Testis (tissue), 3 donors: Measurements from ENCODE around the gene TGFBR2. TPM values are rescaled to one million over a fixed set of nuclear protein-coding genes. Genes with fewer than 3 reads are reported as not detected.

Experiments used
- DNase-seq: peaks from one replicate; pipeline ENCODE4 v3.0.0-alpha.2; 2019
- H3K27ac ChIP-seq, 2 donors: fragments of 200-600 bp; sonication (generic); one replicate each; pipeline ENCODE4 v1.5.1; 2019
- H3K27me3 ChIP-seq: fragments of 200-600 bp; sonication (generic); one replicate; pipeline ENCODE4 v1.5.1; 2019
- H3K36me3 ChIP-seq: fragments of 200-600 bp; sonication (generic); one replicate; pipeline ENCODE4 v1.5.1; 2017; ENCODE audit warnings: low read depth; ENCODE audit errors: missing control alignments
- H3K4me1 ChIP-seq: fragments of 200-600 bp; sonication (generic); one replicate; pipeline ENCODE4 v1.5.1; 2019
- H3K4me3 ChIP-seq, 2 donors: fragments of 200-600 bp; sonication (generic); one replicate each; pipeline ENCODE4 v1.5.1; 2017 to 2019
- H3K9me3 ChIP-seq: fragments of 200-600 bp; sonication (generic); one replicate; pipeline ENCODE4 v1.5.1; 2017
- CTCF ChIP-seq, 3 experiments: fragments of 450-650 bp in 2 of 3; fragments of 200-600 bp in 1 of 3; sonication (generic) in 1 of 3; IDR thresholded peaks; one replicate each; pipeline ENCODE4 v1.5.1; 2016 to 2019; ENCODE audit warnings: antibody characterized with exemption in 3 of 3, mild to moderate bottlenecking in 2 of 3, moderate library complexity in 1 of 3
- POLR2A ChIP-seq: fragments of 450-650 bp; IDR thresholded peaks from one replicate; pipeline ENCODE4 v1.6.1; 2017; ENCODE audit warnings: antibody characterized with exemption, mild to moderate bottlenecking, moderate library complexity
- WGBS, 2 donors: methylation state at CpG; one replicate each; pipeline ENCODE4 v1.1.5; 2018; 5-methylcytosine and 5-hydroxymethylcytosine counted together
- intact Hi-C: fragments of 100-400 bp; cut with DNase I; formaldehyde crosslinking; loops from one replicate; pipeline ENCODE4 v1.15.1; 2023; ENCODE audit warnings: low total_unique reads
- polyA plus RNA-seq: library from polyadenylated mRNA; stranded (reverse); fragments of 350-450 nt; fragmentation: Illumina TruSeq; extraction: RNeasy Lipid Tissue Mini Kit (QIAGEN cat#74804); gene quantifications from one replicate; pipeline ENCODE4 v1.2.3, GENCODE V29; 2014; ENCODE audit warnings: low read depth, low replicate concordance; ENCODE audit not compliant: insufficient read depth
- total RNA-seq, 2 donors: library from RNA; depleted of rRNA; stranded (reverse); fragments of >200 nt; gene quantifications; one replicate each; pipeline ENCODE4 v1.2.3, GENCODE V29; 2016

TGFBR2 gene
- total and polyA plus RNA-seq, 3 donors from 2014 or later = 18.7 to 35.3 (median 26.1) TPM

GRCh38 chr3:30691944-30692343 lies 85.5 kb downstream of the TGFBR2 start:
- Histone ChIP-seq H3K4me1 (peaks cover 15% of the 10 kb centered on the region), H3K27me3 (no peaks in the 10 kb centered on the region), H3K4me3 (no peak overlapping the region), H3K36me3 (no peaks in the 10 kb centered on the region), H3K9me3 (no peaks in the 10 kb centered on the region), H3K27ac (no peak overlapping the region)
- intact Hi-C loops = no loop called here
- no peak for DNase-seq
- WGBS, 2 donors = 93 to 100% methylated on average over 1 of the region's 1 CpG
- TF ChIP-seq POLR2A (no peak), CTCF (IDR thresholded peaks at IDR 0.05) (no peak)

GRCh38 chr3:30692498-30693130 lies 86.2 kb downstream of the TGFBR2 start:
- no peaks in the 10 kb centered on the region for H3K36me3 ChIP-seq
- no peak overlapping the region for H3K27ac ChIP-seq
- intact Hi-C loops = no loop called here
- no peak for TF ChIP-seq CTCF (IDR thresholded peaks at IDR 0.05)
- TF ChIP-seq POLR2A = no peak
- H3K4me3 ChIP-seq = no peak overlapping the region
- no peak for DNase-seq
- no peaks in the 10 kb centered on the region for H3K27me3 ChIP-seq
- no peaks in the 10 kb centered on the region for H3K9me3 ChIP-seq
- peaks cover 15% of the 10 kb centered on the region for H3K4me1 ChIP-seq
- 84 to 85% methylated on average over 3 of the region's 3 CpGs for WGBS, 2 donors

GRCh38 chr3:30693470-30694120 lies 87.2 kb downstream of the TGFBR2 start:
- no peak for TF ChIP-seq POLR2A
- peak; percentile 59 to 80 (median 72) for TF ChIP-seq CTCF (IDR thresholded peaks at IDR 0.05)
- 28 to 37% methylated on average over 2 of the region's 2 CpGs for WGBS, 2 donors
- peak; percentile 55 for DNase-seq
- Histone ChIP-seq H3K36me3 (no peaks in the 10 kb centered on the region), H3K4me3 (no peak overlapping the region), H3K27me3 (no peaks in the 10 kb centered on the region), H3K4me1 (peaks cover 10% of the 10 kb centered on the region), H3K27ac (no peak overlapping the region), H3K9me3 (no peaks in the 10 kb centered on the region)
- intact Hi-C loops = no loop called here

GRCh38 chr3:30694148-30694547 lies 87.7 kb downstream of the TGFBR2 start:
- Histone ChIP-seq H3K27ac (no peak overlapping the region), H3K9me3 (no peaks in the 10 kb centered on the region), H3K36me3 (no peaks in the 10 kb centered on the region), H3K4me3 (no peak overlapping the region), H3K4me1 (peaks cover 6% of the 10 kb centered on the region), H3K27me3 (no peaks in the 10 kb centered on the region)
- no peak for DNase-seq
- no peak for TF ChIP-seq POLR2A
- intact Hi-C loops = no loop called here
- 84 to 88% methylated on average over 3 of the region's 3 CpGs for WGBS, 2 donors

GRCh38 chr3:30694668-30695067 lies 88.3 kb downstream of the TGFBR2 start:
- 91 to 96% methylated on average over 3 of the region's 3 CpGs for WGBS, 2 donors
- TF ChIP-seq POLR2A (no peak), CTCF (IDR thresholded peaks at IDR 0.05) (no peak)
- Histone ChIP-seq H3K36me3 (no peaks in the 10 kb centered on the region), H3K4me1 (peaks cover 2% of the 10 kb centered on the region), H3K4me3 (no peak overlapping the region), H3K27me3 (no peaks in the 10 kb centered on the region), H3K9me3 (no peaks in the 10 kb centered on the region), H3K27ac (no peak overlapping the region)
- intact Hi-C loops = no loop called here
- DNase-seq = no peak
